Fibroblast of skin of scalp (primary cell): ENCODE measurements around the gene SYTL3.

ENCODE experiments used
- DNase-seq: peaks from one replicate; pipeline ENCODE4 v3.0.0-alpha.2; 2013

The SYTL3 gene

DNA sequence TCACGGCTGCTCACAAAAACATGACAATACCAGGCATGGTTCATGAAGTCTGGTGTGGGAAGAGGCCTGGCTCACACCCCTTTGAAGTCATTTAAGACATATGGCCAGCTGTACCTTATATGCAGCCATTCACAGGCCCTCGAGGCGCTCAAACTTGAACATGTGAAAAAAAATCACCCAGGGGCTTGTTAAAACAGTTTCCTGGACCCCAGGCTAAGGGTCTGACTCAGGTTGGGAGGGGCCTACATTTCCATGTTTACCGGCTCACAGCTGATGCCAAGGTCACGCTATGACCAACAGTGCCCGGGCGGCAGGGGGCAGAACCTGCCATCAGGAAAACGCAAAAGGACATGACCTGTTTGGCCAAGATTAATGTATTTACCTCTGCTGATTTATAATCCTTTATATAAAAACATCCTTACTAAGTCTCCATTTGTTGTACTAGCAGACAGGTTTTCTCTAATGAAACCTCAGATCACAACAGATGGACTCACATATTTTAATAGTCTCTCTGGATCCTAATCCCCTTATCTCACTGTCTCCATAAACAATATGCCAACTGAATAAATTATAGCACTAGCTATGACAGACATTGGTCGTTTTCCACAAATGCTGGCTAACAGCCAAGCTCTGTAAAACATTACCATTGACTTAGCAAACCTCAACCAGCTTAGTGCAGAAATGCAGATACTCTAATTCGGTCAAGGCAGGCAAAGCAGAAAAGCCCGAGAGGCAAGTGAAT is 149.4 kb downstream of the SYTL3 start:
- peak; percentile 54 for DNase-seq

DNA sequence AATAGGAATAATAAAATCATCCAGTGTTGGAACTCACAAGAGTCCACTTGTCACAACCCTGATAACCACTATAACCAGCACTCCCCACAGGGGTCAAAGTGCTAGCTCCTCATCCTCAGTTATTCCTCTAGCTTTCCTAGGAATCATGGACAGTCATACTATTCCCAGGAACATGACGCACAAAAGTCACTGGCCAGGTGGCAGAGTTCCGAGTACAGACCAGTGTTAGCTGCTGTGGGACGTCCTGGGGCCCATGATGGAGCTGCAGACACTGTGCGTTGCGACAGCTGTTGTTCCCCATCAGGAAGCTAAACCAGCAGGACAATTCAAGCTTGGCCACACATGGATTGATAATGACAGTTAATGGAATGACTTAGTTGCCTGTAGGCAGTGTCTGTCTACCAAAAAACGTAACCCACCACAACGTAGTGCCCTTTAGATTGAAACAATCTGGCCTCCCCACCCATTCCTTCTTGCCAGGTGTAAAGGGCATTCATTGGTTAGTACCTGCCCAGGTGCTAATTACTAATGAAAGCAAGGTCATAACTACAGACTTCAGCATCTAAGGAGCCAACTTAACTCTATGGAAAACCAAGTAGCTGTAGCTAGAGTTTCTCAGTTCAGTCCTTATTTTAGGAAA is 151.9 kb downstream of the SYTL3 start:
- DNase-seq: no peak

DNA sequence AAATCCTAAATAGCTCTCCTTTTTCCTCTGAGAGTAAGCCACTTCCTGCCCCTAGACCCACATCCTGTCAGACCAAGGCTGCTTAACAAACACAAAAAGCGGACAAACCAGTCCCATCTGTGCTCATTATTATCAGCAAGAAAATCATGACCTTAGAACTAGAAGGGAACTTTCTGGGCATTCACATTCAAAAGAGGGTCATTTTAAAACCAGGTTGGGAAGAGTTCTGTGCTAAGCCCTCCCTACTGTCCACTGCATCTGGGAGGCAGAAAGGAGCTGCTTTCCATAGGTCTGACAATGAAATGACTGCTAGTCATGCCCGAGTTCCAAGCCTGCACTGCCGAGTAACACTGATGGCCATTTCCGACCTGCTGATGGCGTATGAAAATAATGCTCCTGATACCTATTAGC is 153.9 kb downstream of the SYTL3 start:
- DNase-seq: no peak

DNA sequence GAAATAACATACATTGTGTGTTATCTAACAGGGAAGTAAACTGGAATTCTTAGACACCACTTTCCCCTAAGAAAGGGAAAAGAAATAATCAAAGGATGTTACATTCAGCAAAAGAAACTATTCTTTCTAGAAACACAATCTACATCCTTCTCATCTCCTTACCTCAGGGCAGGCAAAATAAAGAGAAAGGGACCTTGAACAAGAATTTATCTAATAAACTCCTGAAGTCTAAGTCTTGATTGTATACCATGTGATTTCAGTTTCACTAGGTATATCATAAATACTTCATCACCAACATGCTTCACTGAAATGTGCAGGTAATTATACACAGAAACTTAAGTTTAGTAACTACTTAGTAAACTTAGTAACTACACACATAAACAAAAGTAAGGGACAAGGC is 154.4 kb downstream of the SYTL3 start:
- DNase-seq: no peak

DNA sequence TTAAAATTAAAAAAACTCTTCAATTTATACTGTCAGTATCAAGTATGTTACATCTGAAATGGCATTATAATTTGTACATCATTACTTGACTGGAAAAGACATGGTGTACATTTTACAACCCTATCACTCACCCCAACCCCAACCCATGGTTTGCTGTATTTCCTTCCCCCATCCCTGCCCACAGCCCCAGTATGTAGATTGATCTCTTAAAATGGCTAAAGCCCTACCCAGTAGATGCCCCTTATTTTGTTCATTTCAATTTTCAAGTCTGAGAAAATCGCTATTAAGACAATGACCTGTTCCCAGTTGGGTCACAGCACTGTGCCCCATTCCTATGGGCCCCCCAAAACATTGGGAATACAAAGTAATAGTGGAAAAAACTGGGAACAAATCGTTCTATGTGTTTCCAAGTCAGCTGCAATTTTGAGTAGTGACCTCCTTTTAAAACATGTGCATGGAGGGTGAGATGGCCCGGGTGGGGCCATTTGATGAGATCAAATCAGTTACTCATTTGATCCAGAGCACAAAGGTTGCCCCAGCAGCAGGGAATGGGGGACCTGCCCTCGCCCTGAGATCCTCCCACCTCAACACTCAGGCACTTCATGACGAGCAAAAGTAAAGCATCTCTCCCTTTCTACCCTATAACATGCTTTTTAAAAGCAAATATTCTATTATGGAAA is 156.0 kb downstream of the SYTL3 start:
- no peak for DNase-seq

DNA sequence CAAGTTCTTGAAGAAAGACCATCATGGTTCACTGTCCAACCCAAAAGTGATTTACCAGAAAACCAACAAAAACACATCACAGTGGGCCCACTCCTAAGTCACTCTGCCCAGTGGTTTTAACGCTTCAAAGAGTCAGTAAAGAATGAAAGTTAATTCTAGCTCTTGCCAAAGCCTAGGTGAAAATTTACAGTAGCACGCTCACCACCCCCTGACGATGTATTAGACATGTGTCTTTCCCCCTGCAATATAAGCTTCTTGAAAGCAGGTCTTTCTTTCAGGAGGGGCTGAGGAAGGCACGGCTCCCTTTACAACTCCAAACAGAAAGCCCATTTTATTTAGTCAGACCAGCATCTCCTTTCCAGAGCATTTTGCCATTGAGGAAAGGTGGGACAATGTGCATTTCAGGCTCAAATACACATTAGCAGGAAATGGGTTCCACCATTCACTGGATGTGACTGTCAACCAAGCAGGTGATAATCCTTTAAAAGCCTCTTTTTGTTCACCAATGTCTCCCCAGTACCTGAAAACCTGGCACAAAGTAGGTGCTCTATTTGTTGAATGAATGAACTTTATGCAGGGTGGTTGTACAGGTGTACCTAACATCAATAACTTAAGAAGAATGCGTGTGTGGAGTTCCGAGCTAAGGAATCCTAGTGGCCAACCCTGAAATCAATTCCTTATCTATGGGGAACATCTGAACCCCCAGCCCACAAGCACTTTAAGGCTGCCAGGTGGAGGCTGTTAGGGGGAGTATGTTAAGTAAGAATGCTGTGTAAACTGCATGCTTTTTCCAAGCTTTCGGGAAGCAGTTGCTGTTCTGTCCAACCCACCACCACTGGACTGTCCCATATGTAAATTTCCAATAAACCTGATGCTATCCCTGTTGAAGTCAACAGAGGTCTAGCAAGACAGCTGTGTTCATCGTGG is 157.9 kb downstream of the SYTL3 start:
- no peak for DNase-seq

DNA sequence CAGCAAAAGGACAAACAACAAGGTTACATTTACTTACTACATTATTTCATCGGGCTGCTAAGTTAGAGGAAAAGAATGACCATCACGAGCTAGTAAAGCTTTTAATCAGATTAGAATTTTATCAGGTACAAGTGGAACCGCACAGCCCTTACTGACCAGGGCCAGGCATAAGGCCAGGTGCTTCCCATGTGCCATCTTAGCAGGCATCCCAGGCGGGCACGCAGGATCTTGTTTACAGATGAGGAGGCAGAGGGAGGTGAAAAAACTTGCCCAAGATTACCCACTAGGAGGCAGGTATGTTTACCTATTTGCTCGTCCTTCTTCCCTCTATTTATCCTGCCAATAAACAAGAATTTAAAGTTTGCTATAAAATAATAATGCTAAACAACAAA is 158.6 kb downstream of the SYTL3 start:
- no peak for DNase-seq

DNA sequence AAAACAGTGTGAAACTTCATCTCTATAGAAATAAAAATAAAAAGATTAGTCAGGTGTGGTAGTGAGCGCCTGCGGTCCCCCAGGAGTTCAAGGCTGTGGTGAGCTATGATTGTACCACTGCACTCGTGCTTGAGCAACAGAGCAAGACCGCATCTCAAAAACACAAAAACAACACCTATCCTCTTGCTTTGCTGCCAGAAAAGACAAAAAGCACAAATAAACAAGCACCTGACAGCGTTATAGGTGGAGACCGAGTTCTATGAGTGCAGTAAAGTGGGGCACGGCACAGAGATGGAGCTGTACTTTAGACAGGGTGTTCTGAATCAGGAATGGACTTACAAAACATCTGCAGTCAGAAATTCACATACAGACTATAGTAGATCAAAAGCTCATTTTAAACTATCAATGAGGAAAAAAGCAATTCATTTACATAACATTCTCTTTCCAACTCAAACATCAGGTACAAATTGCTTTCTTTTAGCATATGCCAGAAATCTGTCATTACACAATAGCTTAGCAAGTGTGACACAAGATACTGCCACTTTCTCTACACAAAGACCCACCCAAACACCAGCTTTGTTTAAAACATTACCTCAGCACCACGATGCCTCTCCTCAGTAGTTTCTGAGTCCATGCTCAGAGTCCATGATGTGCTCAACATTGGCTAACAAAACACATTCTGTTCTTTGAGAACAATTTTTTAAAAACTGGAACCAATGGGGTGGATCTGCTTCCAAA is 159.3 kb downstream of the SYTL3 start:
- DNase-seq: no peak

DNA sequence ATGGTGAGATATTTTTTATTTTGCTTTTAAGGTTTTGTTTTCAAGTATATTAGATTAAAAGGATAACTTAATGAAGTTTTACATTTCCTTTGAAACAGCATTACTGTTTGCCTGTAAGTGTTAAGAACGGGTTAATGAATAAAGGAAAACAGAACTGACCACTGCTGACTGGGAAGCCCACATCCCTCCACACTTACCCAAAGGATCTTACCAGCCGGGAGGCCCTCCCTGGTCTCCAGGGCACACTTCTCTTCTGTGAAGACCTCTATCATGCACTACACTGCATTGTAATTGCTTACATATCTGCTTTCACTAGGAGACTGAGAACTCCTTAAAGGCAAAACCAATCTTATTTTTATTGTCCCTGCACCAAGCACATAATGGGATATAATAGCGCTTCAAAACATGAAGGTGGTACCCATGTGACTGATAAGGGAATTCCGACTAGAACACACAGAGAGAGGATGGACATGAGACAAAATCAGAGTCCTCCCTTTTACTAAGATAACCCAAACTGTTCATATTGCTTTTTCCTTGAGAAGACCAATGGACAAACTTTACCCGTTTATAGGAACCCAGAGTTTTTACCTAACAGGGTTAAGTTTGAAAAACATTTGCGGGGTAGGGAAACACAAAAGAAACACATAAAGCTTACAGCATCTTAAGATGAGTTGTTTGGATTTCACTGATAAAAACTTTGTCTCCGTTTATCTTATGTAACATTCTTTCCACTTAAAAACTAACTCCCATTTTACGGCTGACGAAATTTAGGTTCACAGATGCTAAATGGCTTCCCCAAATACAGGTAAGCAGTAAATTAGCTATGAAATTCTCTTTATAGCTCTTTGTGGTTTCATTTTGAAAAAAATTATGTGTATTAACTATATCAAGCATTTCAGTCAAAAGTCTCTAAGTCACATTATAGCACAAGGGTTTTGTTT is 160.6 kb downstream of the SYTL3 start:
- no peak for DNase-seq

DNA sequence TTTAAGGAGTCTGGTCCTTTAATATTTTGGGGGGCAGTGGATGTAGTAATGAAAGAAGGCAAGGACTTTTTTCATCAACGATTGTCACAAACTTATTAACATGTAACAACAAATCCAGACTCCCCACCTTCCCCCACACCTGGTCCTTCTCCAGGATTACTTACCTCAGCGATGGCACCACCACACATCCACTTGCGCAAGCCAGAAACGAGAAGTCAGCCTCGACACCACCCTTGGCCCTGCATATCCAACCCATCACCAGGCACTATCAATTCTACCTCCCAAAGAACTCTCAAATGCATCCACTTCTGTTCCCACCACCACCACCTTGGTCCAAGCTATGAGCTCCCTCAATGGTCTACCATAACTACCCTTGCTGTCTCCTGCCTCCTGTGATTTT is 162.8 kb downstream of the SYTL3 start:
- DNase-seq: no peak

DNA sequence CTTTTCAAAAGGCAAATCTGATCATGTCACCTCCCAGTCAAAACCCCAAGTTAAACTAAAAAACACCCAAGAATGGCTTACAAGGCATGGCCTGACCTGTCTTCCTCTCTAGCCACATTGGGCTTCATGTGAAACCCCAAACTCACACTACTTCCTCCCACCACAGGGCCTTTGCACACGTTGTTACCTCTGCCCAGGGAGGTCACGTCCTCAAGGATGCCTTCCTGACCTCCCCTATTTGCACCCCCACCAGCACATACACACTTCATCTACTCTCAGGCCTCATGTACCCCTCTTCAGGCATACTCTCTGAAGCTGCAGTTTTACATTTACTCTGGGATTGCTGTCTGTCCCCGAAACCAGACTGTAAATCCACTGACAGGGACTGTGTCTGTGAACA is 163.2 kb downstream of the SYTL3 start:
- DNase-seq: no peak
